Ishikawa (cell line): ENCODE data around the gene RMDN2.

Experiments used
- EGR1 ChIP-seq: IDR thresholded peaks from 2 replicates; pipeline ENCODE4 v1.6.1; 2012
- EP300 ChIP-seq: IDR thresholded peaks from 2 replicates; pipeline ENCODE4 v1.6.1; 2012; ENCODE audit warnings: borderline replicate concordance
- MAX ChIP-seq: IDR thresholded peaks from 2 replicates; pipeline ENCODE4 v1.6.1; 2012
- RAD21 ChIP-seq: IDR thresholded peaks from 2 replicates; pipeline ENCODE4 v1.6.1; 2012; ENCODE audit warnings: low read depth
- YY1 ChIP-seq: IDR thresholded peaks from 2 replicates; pipeline ENCODE4 v1.6.1; 2012; ENCODE audit warnings: low read depth
- ZBTB7A ChIP-seq: IDR thresholded peaks from 2 replicates; pipeline ENCODE4 v1.6.1; 2012; ENCODE audit warnings: low read depth

- TF ChIP-seq RAD21: no peak
- no peak for TF ChIP-seq EP300
- TF ChIP-seq YY1: no peak
- TF ChIP-seq EGR1: no peak
- no peak for TF ChIP-seq ZBTB7A
- TF ChIP-seq MAX: no peak
Measured at GRCh38 chr2:37985333-37985732, 60.2 kb downstream of the RMDN2 start.
